C4-2B (cell line): Measurements from ENCODE around the gene ZCCHC2.
A peak's percentile ranks its signal among the peaks of the same experiment; 100 is the strongest.

Experiments
- H3K27ac ChIP-seq: fragments of 450-650 bp; 2 replicates; pipeline ENCODE4 v1.5.1; 2017
- CTCF ChIP-seq: fragments of 450-650 bp; conservative IDR thresholded peaks from 2 replicates; pipeline ENCODE4 v1.5.1; 2017; ENCODE audit warnings: mild to moderate bottlenecking
- ZFX ChIP-seq: fragments of 450-650 bp; IDR thresholded peaks from 2 replicates; pipeline ENCODE4 v1.6.1; 2017

The ZCCHC2 gene

GRCh38 chr18:62555135-62555534 lies 32.3 kb downstream of the ZCCHC2 start:
- TF ChIP-seq ZFX (no peak), CTCF (no peak)
- peak overlapping the region; percentile 77 for H3K27ac ChIP-seq

GRCh38 chr18:62556397-62556796 lies 33.6 kb downstream of the ZCCHC2 start:
- no peak for TF ChIP-seq CTCF
- no peak for TF ChIP-seq ZFX
- peak overlapping the region; percentile 22; the same call in 1 of the 2 replicates for H3K27ac ChIP-seq

DNA sequence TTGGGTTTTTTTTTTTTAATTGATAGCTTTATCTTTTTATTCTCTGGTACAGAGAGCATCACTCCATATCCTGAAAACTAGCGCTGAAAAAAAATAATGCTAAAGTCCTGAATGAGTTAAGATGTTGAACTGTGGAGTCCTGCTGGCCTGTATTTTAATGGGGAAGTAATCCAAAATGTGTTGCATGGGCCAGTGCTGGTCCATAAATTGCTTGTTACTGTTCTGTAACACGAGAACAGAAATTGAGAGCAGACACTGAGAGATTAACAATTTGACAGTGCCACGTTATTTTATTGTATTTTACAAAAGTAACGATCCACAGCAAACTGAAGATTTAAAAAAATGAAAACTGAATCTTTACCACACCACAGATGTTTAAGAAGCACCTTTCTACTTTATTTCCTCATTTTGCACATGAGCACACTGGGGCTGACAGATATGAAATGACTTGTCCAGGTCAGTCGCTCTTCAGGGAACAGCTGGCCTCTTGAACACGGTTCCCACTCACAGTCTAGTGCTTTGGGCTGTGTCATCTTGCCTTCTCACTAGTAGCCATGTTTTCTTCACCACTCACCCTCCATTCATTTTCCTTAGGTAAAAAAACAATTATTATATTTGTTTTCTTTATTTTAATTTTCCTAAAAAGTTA lies 35.3 kb downstream of the ZCCHC2 start:
- H3K27ac ChIP-seq: no peak overlapping the region
- no peak for TF ChIP-seq CTCF
- no peak for TF ChIP-seq ZFX

- H3K27ac ChIP-seq: no peak overlapping the region
- TF ChIP-seq ZFX (no peak), CTCF (no peak)
Measured at GRCh38 chr18:62564044-62564443, 41.2 kb downstream of the ZCCHC2 start.

DNA sequence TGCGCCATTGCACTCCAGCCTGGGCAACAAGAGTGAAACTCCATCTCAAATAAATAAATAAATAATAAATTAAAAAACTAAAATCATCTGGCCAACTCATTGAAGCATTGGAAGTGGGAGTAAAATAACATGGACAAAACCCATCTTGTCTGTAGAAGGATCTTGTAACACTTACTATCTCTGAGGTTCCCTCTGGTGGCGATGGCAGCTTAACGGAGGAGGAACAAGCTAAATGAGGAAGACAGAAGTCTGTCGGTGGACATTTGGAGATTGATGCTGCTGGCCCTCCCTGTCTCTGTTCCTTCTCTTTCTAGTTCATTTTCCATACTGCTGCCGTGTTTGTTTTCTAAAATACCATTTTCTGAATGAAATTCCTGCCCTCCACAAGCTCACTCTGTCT lies 43.4 kb downstream of the ZCCHC2 start:
- no peak overlapping the region for H3K27ac ChIP-seq
- TF ChIP-seq ZFX (no peak), CTCF (0 out of 2 replicates have a peak, but pooled peaks have one; percentile 12)

- TF ChIP-seq CTCF (no peak), ZFX (no peak)
- H3K27ac ChIP-seq: no peak overlapping the region
Measured at GRCh38 chr18:62566818-62567217, 44.0 kb downstream of the ZCCHC2 start.

DNA sequence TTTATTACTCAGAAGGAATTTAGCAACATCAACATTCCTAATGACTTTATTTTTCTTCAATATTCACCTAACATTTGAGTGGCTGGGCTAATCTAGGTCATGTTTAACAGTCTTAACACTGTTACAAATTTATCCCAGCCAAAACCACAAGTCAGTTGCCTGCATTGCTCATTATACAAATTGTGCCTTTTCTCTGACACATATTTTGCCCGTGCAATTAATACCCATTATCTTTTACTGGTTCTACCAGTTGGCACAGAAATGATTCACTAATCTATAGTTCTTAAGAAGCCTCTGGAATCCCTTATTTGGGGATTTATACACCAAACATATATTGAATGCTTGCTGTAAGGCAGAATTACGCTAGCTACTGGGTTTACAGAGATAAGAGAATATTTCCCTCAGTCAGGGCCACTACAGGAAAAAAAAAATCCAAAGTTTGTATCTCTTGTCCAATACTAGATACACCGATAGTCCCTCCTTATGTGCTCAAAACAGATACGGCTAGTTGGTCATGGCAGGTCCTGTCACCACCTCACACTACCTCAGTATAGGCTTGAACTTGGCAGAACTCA lies 46.3 kb downstream of the ZCCHC2 start:
- H3K27ac ChIP-seq: no peak overlapping the region
- no peak for TF ChIP-seq ZFX
- no peak for TF ChIP-seq CTCF
